ENCODE measurements around the gene HOXB5. TPM values are rescaled to one million over a fixed set of nuclear protein-coding genes. Genes with fewer than 3 reads are reported as not detected.

The HOXB5 gene
- total and polyA plus RNA-seq, 10 of the 15 experiments (the other 5 are each of a cell fraction or from before 2014, with no cell fraction given): not detected

DNA sequence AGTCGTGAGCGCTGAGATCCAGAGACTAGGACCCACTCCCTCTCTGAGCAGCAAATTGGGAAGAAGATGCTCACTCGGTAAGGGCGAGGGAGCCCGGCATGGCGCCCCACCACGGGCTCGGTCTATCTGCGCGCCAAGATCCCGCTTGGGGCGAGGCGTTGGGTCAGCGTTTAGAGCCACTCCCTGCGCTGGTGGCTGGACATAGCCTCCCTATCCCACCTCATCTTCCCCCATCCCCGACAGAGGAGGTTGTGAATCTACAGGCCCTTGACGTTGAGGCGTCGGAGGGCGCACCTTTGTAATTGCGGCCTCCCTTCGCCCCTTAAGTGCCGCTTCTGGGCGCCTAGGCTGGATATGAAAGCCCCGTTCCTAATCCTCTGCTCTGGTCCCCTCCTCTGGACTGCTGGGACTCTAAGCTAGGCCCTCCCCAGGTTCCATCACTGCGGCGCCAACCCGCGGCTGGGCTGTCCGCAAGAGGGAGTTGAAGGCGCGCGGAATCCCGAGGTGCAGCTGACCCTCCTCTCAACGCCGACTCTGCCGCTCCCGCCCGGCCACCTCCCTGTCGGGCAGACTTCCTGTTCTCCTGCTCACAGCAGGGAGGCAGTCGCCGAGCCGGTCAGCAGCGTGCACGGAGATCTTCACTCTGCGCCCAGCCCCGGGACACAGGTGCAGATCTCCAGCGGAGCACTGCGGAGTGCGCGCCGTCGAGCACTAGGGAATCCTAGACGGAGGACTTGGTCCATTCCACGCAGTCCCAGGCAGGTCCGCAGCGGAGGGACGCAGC, 48.7 kb upstream of the HOXB5 start (continued):
- no peak for TF ChIP-seq NFYA (IDR thresholded peaks at IDR 0.05; ENCODE audit: borderline replicate concordance, low read depth, low read length)
- TF ChIP-seq, protein P1, sequence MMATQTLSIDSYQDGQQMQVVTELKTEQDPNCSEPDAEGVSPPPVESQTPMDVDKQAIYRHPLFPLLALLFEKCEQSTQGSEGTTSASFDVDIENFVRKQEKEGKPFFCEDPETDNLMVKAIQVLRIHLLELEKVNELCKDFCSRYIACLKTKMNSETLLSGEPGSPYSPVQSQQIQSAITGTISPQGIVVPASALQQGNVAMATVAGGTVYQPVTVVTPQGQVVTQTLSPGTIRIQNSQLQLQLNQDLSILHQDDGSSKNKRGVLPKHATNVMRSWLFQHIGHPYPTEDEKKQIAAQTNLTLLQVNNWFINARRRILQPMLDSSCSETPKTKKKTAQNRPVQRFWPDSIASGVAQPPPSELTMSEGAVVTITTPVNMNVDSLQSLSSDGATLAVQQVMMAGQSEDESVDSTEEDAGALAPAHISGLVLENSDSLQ (IDR thresholded peaks at IDR 0.05): no peak

DNA sequence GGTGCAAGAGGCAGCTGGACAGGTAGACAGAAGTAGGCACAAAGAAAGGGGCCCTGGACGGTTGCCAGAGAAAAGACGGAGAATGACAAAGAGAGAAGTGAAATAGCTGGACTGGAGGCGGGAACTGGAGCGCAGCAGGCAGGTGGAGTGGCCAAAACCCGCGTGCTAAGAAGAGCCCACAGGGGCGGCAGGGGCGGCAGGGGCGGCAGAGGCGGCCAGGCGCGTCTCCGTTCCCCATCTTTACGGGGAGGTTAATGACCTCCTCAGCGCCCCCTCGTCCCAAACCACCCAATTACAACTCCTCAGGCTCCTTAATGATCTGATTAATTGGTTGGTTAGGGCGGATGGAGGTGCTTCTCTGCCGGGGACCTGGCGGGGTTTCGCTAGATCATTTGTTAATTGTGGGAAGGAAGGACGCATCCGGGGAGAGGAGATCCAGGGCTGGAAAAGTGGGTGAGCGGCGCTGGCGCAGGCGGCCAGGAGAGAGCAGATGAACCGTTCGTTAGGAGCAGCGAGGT, 48.0 kb upstream of the HOXB5 start:
- RAD21 ChIA-PET (ENCODE audit: unreplicated experiment): no interaction called here
- 22% methylated on average over 29 of the region's 29 CpGs for WGBS (ENCODE audit: insufficient coverage, insufficient replicate concordance, low lambda C conversion rate, missing lambda C conversion rate)
- POLR2A ChIA-PET: no interaction called here
- in situ Hi-C loops (cut with MboI) (no loop called here), intact Hi-C loops (cut with micrococcal nuclease; ENCODE audit: unreplicated experiment) (no loop called here)
- no peaks in the 10 kb centered on the region for H4K20me1 ChIP-seq (ENCODE audit: control insufficient read depth, insufficient read depth)
- SMC1A ChIA-PET (ENCODE audit: uncharacterized antibody, unreplicated experiment): no interaction called here
- H3K27me3 ChIP-seq (replicated peaks in 1 of 2; ENCODE audit: control insufficient read depth in 2 of 2, insufficient read depth in 2 of 2, low read length in 1 of 2): peaks cover 10 to 19% of the 10 kb centered on the region in 2 experiments
- no TSS peak for BruUV-seq (replicated peaks)
- no peak overlapping the region for H3K4me3 ChIP-seq
- no peaks in the 10 kb centered on the region for H3K79me2 ChIP-seq (ENCODE audit: control insufficient read depth, insufficient read depth, low read length)
- H2AFZ ChIP-seq (ENCODE audit: control insufficient read depth, low read depth, low read length): no peak overlapping the region
- CTCF ChIA-PET: interaction anchor here (1.4 kb wide), 1 partner anchor 237 kb away, joined by 4 read pairs; no protein-coding TSS in a partner anchor
- ATAC-seq (peak; percentile 13; the same call in 2 of the 3 replicates), DNase-seq (ENCODE audit: low read depth, low spot score) (no peak), FAIRE-seq (no peak)
- no peak overlapping the region for H3K4me2 ChIP-seq (ENCODE audit: control insufficient read depth, insufficient read depth)
- no peaks in the 10 kb centered on the region for H3K4me1 ChIP-seq (ENCODE audit: control insufficient read depth, insufficient read depth, low read length)
- no peak overlapping the region for H3K27ac ChIP-seq (ENCODE audit: control insufficient read depth, insufficient read depth)
- H3K36me3 ChIP-seq (ENCODE audit: control insufficient read depth in 2 of 2, insufficient read depth in 2 of 2, low read length in 1 of 2): no peaks in the 10 kb centered on the region
- TF ChIP-seq SMAD1 (IDR thresholded peaks at IDR 0.05; ENCODE audit: low read depth, partially characterized antibody): no peak
- TF ChIP-seq ZNF207 (IDR thresholded peaks at IDR 0.05; ENCODE audit: borderline replicate concordance): no peak
- no peak for TF ChIP-seq BACH1 (IDR thresholded peaks at IDR 0.05; ENCODE audit: borderline replicate concordance)
- TF ChIP-seq MXI1 (IDR thresholded peaks at IDR 0.05; ENCODE audit: low read depth, low read length): no peak
- no peak for TF ChIP-seq SMAD5 (IDR thresholded peaks at IDR 0.05; ENCODE audit: low read depth)
- no peak for TF ChIP-seq MTA3 (IDR thresholded peaks at IDR 0.05; ENCODE audit: borderline replicate concordance, low read length)
- TF ChIP-seq SRF (IDR thresholded peaks at IDR 0.05; ENCODE audit: low read depth in 2 of 2, low read length in 2 of 2): no peak
- no peak for TF ChIP-seq IKZF1 (conservative IDR thresholded peaks at IDR 0.05)
- no peak for TF ChIP-seq SMARCA5 (IDR thresholded peaks at IDR 0.05)
- no peak for TF ChIP-seq EGR1 (IDR thresholded peaks at IDR 0.05; ENCODE audit: borderline replicate concordance in 1 of 2, low read depth in 2 of 2, low read length in 2 of 2)
- no peak for TF ChIP-seq ZNF622 (IDR thresholded peaks at IDR 0.05)
- TF ChIP-seq, protein P2, sequence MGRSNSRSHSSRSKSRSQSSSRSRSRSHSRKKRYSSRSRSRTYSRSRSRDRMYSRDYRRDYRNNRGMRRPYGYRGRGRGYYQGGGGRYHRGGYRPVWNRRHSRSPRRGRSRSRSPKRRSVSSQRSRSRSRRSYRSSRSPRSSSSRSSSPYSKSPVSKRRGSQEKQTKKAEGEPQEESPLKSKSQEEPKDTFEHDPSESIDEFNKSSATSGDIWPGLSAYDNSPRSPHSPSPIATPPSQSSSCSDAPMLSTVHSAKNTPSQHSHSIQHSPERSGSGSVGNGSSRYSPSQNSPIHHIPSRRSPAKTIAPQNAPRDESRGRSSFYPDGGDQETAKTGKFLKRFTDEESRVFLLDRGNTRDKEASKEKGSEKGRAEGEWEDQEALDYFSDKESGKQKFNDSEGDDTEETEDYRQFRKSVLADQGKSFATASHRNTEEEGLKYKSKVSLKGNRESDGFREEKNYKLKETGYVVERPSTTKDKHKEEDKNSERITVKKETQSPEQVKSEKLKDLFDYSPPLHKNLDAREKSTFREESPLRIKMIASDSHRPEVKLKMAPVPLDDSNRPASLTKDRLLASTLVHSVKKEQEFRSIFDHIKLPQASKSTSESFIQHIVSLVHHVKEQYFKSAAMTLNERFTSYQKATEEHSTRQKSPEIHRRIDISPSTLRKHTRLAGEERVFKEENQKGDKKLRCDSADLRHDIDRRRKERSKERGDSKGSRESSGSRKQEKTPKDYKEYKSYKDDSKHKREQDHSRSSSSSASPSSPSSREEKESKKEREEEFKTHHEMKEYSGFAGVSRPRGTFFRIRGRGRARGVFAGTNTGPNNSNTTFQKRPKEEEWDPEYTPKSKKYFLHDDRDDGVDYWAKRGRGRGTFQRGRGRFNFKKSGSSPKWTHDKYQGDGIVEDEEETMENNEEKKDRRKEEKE (IDR thresholded peaks at IDR 0.05): no peak
- no peaks in the 10 kb centered on the region for H3K9me3 ChIP-seq (replicated peaks; ENCODE audit: control insufficient read depth, insufficient read depth, low read length)
- no peak overlapping the region for H3K9ac ChIP-seq (ENCODE audit: control insufficient read depth, insufficient read depth, low read length)

Data from GM12878 (cell line).